Measurements from ENCODE around the gene MMP14. TPM values are rescaled to one million over a fixed set of nuclear protein-coding genes. Genes with fewer than 3 reads are reported as not detected.
"Not testable (repeated sequence)": the region's sequence is repeated elsewhere in the genome, so short reads cannot be mapped to it uniquely, and the experiment has no call there.

MMP14 gene
- total RNA-seq, 2 experiments from 2014 or later: 2.6 to 2.9 TPM

DNA sequence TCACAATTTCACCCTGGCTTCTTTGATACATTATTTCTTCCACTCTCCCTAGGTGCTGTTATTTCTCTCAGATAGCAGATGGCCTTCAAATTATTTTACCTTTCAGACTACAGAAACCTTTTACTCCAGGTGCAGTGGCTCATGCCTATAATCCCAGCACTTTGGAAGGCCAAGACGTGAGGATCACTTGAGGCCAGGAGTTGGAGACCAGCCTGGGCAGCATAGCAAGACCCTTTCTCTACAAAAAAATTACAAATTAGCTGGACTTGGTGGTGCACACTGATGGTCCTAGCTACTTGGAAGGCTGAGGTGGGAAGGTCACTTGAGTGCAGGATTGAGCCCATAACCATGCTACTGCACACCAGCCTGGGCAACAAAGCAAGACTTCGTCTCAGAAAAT, 44.2 kb upstream of the MMP14 start:
- Mint-ChIP-seq H3K4me3 (no peak overlapping the region), H3K36me3 (ENCODE audit: low read depth) (no peaks in the 10 kb centered on the region), H3K27ac (no peak overlapping the region), H3K9me3 (no peaks in the 10 kb centered on the region), H3K27me3 (peaks cover 5% of the 10 kb centered on the region), H3K4me1 (ENCODE audit: low read depth) (no peaks in the 10 kb centered on the region)
- no peak for DNase-seq
- H3K27ac ChIP-seq (ENCODE audit: low read depth in 1 of 2, low read length in 2 of 2): no peak overlapping the region
- H3K27me3 ChIP-seq (ENCODE audit: control insufficient read depth in 1 of 2, insufficient read depth in 2 of 2, low read length in 2 of 2): no peaks in the 10 kb centered on the region
- intact Hi-C loops (cut with DNase I, micrococcal nuclease): no loop called here
- CTCF ChIA-PET: no interaction called here
- TF ChIP-seq, protein P1, sequence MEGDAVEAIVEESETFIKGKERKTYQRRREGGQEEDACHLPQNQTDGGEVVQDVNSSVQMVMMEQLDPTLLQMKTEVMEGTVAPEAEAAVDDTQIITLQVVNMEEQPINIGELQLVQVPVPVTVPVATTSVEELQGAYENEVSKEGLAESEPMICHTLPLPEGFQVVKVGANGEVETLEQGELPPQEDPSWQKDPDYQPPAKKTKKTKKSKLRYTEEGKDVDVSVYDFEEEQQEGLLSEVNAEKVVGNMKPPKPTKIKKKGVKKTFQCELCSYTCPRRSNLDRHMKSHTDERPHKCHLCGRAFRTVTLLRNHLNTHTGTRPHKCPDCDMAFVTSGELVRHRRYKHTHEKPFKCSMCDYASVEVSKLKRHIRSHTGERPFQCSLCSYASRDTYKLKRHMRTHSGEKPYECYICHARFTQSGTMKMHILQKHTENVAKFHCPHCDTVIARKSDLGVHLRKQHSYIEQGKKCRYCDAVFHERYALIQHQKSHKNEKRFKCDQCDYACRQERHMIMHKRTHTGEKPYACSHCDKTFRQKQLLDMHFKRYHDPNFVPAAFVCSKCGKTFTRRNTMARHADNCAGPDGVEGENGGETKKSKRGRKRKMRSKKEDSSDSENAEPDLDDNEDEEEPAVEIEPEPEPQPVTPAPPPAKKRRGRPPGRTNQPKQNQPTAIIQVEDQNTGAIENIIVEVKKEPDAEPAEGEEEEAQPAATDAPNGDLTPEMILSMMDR (IDR thresholded peaks at IDR 0.05): no peak
- ATAC-seq (ENCODE audit: poor library complexity): no peak
- H3K9me3 ChIP-seq (ENCODE audit: control insufficient read depth in 1 of 2, insufficient read depth in 1 of 2, low read length in 2 of 2): no peaks in the 10 kb centered on the region
- no peaks in the 10 kb centered on the region for H3K36me3 ChIP-seq (ENCODE audit: insufficient read depth, low read length)
- no peaks in the 10 kb centered on the region for H3K4me1 ChIP-seq (ENCODE audit: insufficient read depth, low read length)
- H3K4me3 ChIP-seq (ENCODE audit: low read length): no peak overlapping the region
- POLR2A ChIA-PET: interaction anchor here (1.3 kb wide), 1 partner anchor 25 kb away, joined by 3 read pairs; no protein-coding TSS in a partner anchor

DNA sequence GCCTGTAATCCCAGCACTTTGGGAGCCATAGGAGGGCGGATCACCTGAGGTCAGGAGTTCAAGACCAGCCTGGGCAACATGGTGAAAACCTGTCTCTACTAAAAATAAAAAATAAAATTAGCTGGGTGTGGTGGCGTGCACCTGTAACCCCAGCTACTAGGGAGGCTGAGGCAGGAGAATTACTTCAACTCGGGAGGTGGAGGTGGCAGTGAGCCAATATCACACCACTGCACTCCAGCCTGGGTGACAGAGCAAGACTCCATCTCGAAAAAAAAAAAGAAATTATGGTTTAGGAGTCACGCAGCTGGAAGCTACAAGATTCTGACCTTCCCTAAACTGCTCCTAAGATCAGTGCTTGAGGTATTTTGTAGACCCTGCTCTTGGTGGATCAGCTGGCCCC, 42.8 kb upstream of the MMP14 start:
- H3K4me1 ChIP-seq (ENCODE audit: insufficient read depth, low read length); intact Hi-C loops (cut with DNase I, micrococcal nuclease); ATAC-seq (ENCODE audit: poor library complexity); H3K4me1 Mint-ChIP-seq (ENCODE audit: low read depth); H3K4me3 ChIP-seq (ENCODE audit: low read length); H3K27ac Mint-ChIP-seq; H3K9me3 Mint-ChIP-seq; H3K36me3 Mint-ChIP-seq (ENCODE audit: low read depth); H3K27me3 ChIP-seq (ENCODE audit: control insufficient read depth in 1 of 2, insufficient read depth in 2 of 2, low read length in 2 of 2); H3K4me3 Mint-ChIP-seq; POLR2A ChIA-PET; H3K36me3 ChIP-seq (ENCODE audit: insufficient read depth, low read length); H3K9me3 ChIP-seq (ENCODE audit: control insufficient read depth in 1 of 2, insufficient read depth in 1 of 2, low read length in 2 of 2); CTCF ChIA-PET; H3K27ac ChIP-seq (ENCODE audit: low read depth in 1 of 2, low read length in 2 of 2); DNase-seq: not testable (repeated sequence)
- peaks cover 15% of the 10 kb centered on the region for H3K27me3 Mint-ChIP-seq

DNA sequence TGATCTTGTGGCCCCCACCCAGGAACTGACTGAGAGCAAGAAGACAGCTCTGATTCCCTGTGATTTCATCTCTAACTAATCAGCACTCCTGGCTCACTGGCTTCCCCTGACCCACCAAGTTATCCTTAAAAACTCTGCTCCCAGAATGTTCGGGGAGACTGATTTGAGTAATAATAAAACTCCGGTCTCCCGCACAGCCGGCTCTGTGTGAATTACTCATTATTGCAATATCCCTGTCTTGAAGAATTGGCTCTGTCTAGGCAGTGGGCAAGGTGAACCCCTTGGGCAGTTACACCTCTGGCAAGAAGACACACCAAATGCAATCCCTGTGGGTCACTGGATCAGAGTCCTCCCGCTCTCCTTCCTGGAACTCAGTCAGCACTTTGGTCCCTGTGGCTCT, 42.4 kb upstream of the MMP14 start:
- POLR2A ChIA-PET: no interaction called here
- Histone ChIP-seq H3K4me3 (ENCODE audit: low read length) (no peak overlapping the region), H3K27ac (ENCODE audit: low read depth in 1 of 2, low read length in 2 of 2) (no peak overlapping the region), H3K9me3 (ENCODE audit: control insufficient read depth in 1 of 2, insufficient read depth in 1 of 2, low read length in 2 of 2) (no peaks in the 10 kb centered on the region), H3K27me3 (ENCODE audit: control insufficient read depth in 1 of 2, insufficient read depth in 2 of 2, low read length in 2 of 2) (no peaks in the 10 kb centered on the region), H3K36me3 (ENCODE audit: insufficient read depth, low read length) (no peaks in the 10 kb centered on the region), H3K4me1 (ENCODE audit: insufficient read depth, low read length) (no peaks in the 10 kb centered on the region)
- H3K27me3 Mint-ChIP-seq: peaks cover 19% of the 10 kb centered on the region
- no peak for ATAC-seq (ENCODE audit: poor library complexity)
- no peak overlapping the region for H3K27ac Mint-ChIP-seq
- no peak overlapping the region for H3K4me3 Mint-ChIP-seq
- no peaks in the 10 kb centered on the region for H3K36me3 Mint-ChIP-seq (ENCODE audit: low read depth)
- intact Hi-C loops (cut with DNase I, micrococcal nuclease): no loop called here
- TF ChIP-seq, protein P1 (IDR thresholded peaks at IDR 0.05): no peak
- H3K4me1 Mint-ChIP-seq (ENCODE audit: low read depth): no peaks in the 10 kb centered on the region
- DNase-seq: no peak
- no peaks in the 10 kb centered on the region for H3K9me3 Mint-ChIP-seq
- CTCF ChIA-PET: no interaction called here

DNA sequence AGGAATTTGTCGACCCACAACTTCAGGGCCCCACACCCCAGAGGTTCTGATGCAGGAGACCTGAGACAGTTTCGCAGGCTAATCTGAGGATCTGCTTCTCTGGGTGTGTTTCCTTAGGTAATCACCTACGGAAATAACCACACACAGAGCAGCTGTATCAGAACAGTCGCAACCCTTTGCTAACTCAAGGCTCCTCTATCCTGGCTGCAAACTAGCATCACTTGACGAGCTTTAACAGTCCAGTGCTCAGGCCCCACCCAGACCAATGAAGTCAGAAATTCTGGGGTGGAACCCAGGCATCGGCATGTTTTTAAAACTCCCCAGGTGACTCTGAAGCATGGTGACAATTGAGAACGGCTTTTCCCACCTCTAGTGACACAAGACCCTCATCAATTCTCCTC, 41.8 kb upstream of the MMP14 start:
- ATAC-seq (ENCODE audit: poor library complexity) (no peak), DNase-seq (no peak)
- H3K4me3 Mint-ChIP-seq: no peak overlapping the region
- H3K4me1 ChIP-seq (ENCODE audit: insufficient read depth, low read length): no peaks in the 10 kb centered on the region
- H3K9me3 ChIP-seq (ENCODE audit: control insufficient read depth in 1 of 2, insufficient read depth in 1 of 2, low read length in 2 of 2): no peaks in the 10 kb centered on the region
- POLR2A ChIA-PET: no interaction called here
- no peak overlapping the region for H3K27ac Mint-ChIP-seq
- no peak overlapping the region for H3K4me3 ChIP-seq (ENCODE audit: low read length)
- H3K36me3 ChIP-seq (ENCODE audit: insufficient read depth, low read length): no peaks in the 10 kb centered on the region
- no peaks in the 10 kb centered on the region for H3K9me3 Mint-ChIP-seq
- peaks cover 22% of the 10 kb centered on the region for H3K27me3 Mint-ChIP-seq
- intact Hi-C loops (cut with DNase I, micrococcal nuclease): no loop called here
- no peaks in the 10 kb centered on the region for H3K4me1 Mint-ChIP-seq (ENCODE audit: low read depth)
- TF ChIP-seq, protein P1 (IDR thresholded peaks at IDR 0.05): no peak
- no peaks in the 10 kb centered on the region for H3K36me3 Mint-ChIP-seq (ENCODE audit: low read depth)
- H3K27ac ChIP-seq (ENCODE audit: low read depth in 1 of 2, low read length in 2 of 2): no peak overlapping the region
- H3K27me3 ChIP-seq (ENCODE audit: control insufficient read depth in 1 of 2, insufficient read depth in 2 of 2, low read length in 2 of 2): no peaks in the 10 kb centered on the region
- CTCF ChIA-PET: no interaction called here
